K562 (cell line): ENCODE data around the gene NFE2. TPM values are rescaled to one million over a fixed set of nuclear protein-coding genes. Genes with fewer than 3 reads are reported as not detected.

Source experiments
- CHAMP1 ChIP-seq: fragments of 450-650 bp; IDR thresholded peaks from 2 replicates; pipeline ENCODE4 v1.6.1; 2016; ENCODE audit warnings: mild to moderate bottlenecking
- EWSR1 ChIP-seq: fragments of 450-650 bp; IDR thresholded peaks from 2 replicates; pipeline ENCODE4 v1.6.1; 2018; ENCODE audit warnings: borderline replicate concordance, mild to moderate bottlenecking, low read depth, moderate library complexity; ENCODE audit not compliant: partially characterized antibody
- FUS ChIP-seq: fragments of 200-400 bp; formaldehyde crosslinking; optimal IDR thresholded peaks from 2 replicates; pipeline ENCODE3; 2017; ENCODE audit warnings: low read depth, low read length
- JUNB ChIP-seq: fragments of 450-650 bp; formaldehyde crosslinking; conservative IDR thresholded peaks from 2 replicates; pipeline ENCODE4 v1.4.0; 2020; ENCODE audit warnings: mild to moderate bottlenecking
- KHSRP ChIP-seq: fragments of 450-650 bp; IDR thresholded peaks from 2 replicates; pipeline ENCODE4 v1.6.1; 2017
- MCM7 ChIP-seq, 2 experiments: fragments of 450-650 bp; IDR thresholded peaks; 2 replicates each; pipeline ENCODE4 v1.6.1; 2016 to 2018
- MEIS2 ChIP-seq: fragments of 450-650 bp; IDR thresholded peaks from 2 replicates; pipeline ENCODE4 v1.6.1; 2014; ENCODE audit warnings: mild to moderate bottlenecking; ENCODE audit not compliant: partially characterized antibody
- MTA3 ChIP-seq: fragments of 450-650 bp; formaldehyde crosslinking; IDR thresholded peaks from 2 replicates; pipeline ENCODE4 v1.6.1; 2017; ENCODE audit warnings: mild to moderate bottlenecking, borderline replicate concordance
- NCOA1 ChIP-seq: fragments of 450-650 bp; IDR thresholded peaks from 2 replicates; pipeline ENCODE4 v1.6.1; 2016; ENCODE audit warnings: low read depth
- NFRKB ChIP-seq: fragments of 450-650 bp; IDR thresholded peaks from 2 replicates; pipeline ENCODE4 v1.6.1; 2016; ENCODE audit warnings: low read depth
- PHF8 ChIP-seq: fragments of 200-600 bp; sonication (generic); IDR thresholded peaks from 2 replicates; pipeline ENCODE4 v1.6.1; 2012; ENCODE audit warnings: mixed run types, mild to moderate bottlenecking, inconsistent platforms, low read length, moderate library complexity, borderline replicate concordance
- POLR2B ChIP-seq: fragments of 450-650 bp; IDR thresholded peaks from 2 replicates; pipeline ENCODE4 v1.6.1; 2018; ENCODE audit warnings: low read depth; ENCODE audit not compliant: partially characterized antibody
- PREB ChIP-seq: sonication (generic); formaldehyde crosslinking; IDR thresholded peaks from 2 replicates; pipeline ENCODE4 v1.8.1; 2023; ENCODE audit warnings: mild to moderate bottlenecking, missing genetic modification reagents
- SAP30 ChIP-seq: fragments of 200-600 bp; sonication (generic); IDR thresholded peaks from 2 replicates; pipeline ENCODE4 v1.6.1; 2012; ENCODE audit warnings: borderline replicate concordance, low read depth, mild to moderate bottlenecking, moderate library complexity, low read length, control low read depth, inconsistent platforms; ENCODE audit not compliant: insufficient read depth, poor library complexity, severe bottlenecking
- SREBF1 ChIP-seq: fragments of 150-350 bp; IDR thresholded peaks from 2 replicates; pipeline ENCODE4 v1.6.1; 2014; ENCODE audit warnings: antibody characterized with exemption, low read depth, low read length, borderline replicate concordance
- TFE3 ChIP-seq: fragments of 450-650 bp; formaldehyde crosslinking; IDR thresholded peaks from 2 replicates; pipeline ENCODE4 v1.4.0; 2020; ENCODE audit warnings: mild to moderate bottlenecking, mixed read lengths
- ZNF449 ChIP-seq: fragments of 250-450 bp; sonication (Bioruptor Pico); IDR thresholded peaks from 2 replicates; pipeline ENCODE4 v1.8.0; 2022; ENCODE audit warnings: moderate library complexity, mild to moderate bottlenecking, inconsistent platforms
- ZNF586 ChIP-seq: fragments of 450-650 bp; formaldehyde crosslinking; conservative IDR thresholded peaks from 2 replicates; pipeline ENCODE4 v1.4.0; 2020; ENCODE audit warnings: mild to moderate bottlenecking, moderate library complexity
- polyA plus RNA-seq, 8 experiments: library from polyadenylated mRNA; depleted of rRNA in 4 of 8; stranded (reverse) in 5 of 8; unstranded in 3 of 8; fragments of >200 nt; fragmentation: Nextera tagmentation in 2 of 8; fragmentation: Illumina TruSeq in 1 of 8; extraction: Ambion mirVana in 2 of 8; extraction: Trizol in 1 of 8; gene quantifications; 2 replicates each; pipeline versions ENCODE4 v1.2.1 to v1.2.3, GENCODE V29; 2011 to 2014; ENCODE audit warnings: inconsistent platforms in 1 of 8, missing spikeins in 1 of 8
- total RNA-seq, 7 experiments: library from RNA; depleted of rRNA in 6 of 7; stranded (reverse); fragments of >200 nt in 6 of 7; fragmentation: Illumina TruSeq in 2 of 7; extraction: Trizol in 2 of 7; gene quantifications; 2 replicates each; pipeline versions ENCODE4 v1.2.1 to v1.2.3, GENCODE V29; 2011 to 2021; ENCODE audit warnings: low replicate concordance in 1 of 7

The NFE2 gene
- total and polyA plus RNA-seq, 9 of the 15 experiments (the other 6 are each of a cell fraction or from before 2014, with no cell fraction given), result 12.3 to 282 (median 208) TPM

GRCh38 chr12:54287261-54288157 is 13.3 kb downstream of the NFE2 start (continued):
- no peak for TF ChIP-seq CHAMP1
- TF ChIP-seq MEIS2, result no peak
- TF ChIP-seq NCOA1, result no peak
- TF ChIP-seq POLR2B, result peak; percentile 88
- TF ChIP-seq SAP30, result no peak
- TF ChIP-seq TFE3 (CRISPR knock-in tag), result peak; percentile 0; the same call in 1 of the 2 replicates
- TF ChIP-seq KHSRP, result 0 out of 2 replicates have a peak, but pooled peaks have one; percentile 58
- no peak for TF ChIP-seq MCM7 (IDR thresholded peaks at IDR 0.05)
- no peak for TF ChIP-seq ZNF449
- no peak for TF ChIP-seq JUNB (CRISPR knock-in tag)
- TF ChIP-seq ZNF586 (CRISPR knock-in tag), result peak; percentile 5; the same call in 1 of the 2 replicates
- TF ChIP-seq SREBF1, result no peak
- TF ChIP-seq PHF8, result no peak
- no peak for TF ChIP-seq FUS
- TF ChIP-seq MTA3, result no peak
- no peak for TF ChIP-seq EWSR1
- peak; percentile 99 for TF ChIP-seq PREB (CRISPR knock-in tag)
- no peak for TF ChIP-seq NFRKB
